HepG2 (cell line): ENCODE measurements around the gene CFD. TPM values are rescaled to one million over a fixed set of nuclear protein-coding genes. Genes with fewer than 3 reads are reported as not detected.

ENCODE experiments used
- ATAC-seq: fragments of 200-7000 bp; cut with Tn5 transposase; 3 replicates; pipeline ENCODE4 v1.9.1; 2020; ENCODE audit warnings: mild to moderate bottlenecking, moderate library complexity
- BruUV-seq: library from RNA; stranded (reverse); fragments of 400-500 nt; replicated peaks from 2 replicates; lab custom pipeline; 2021; lab: Mats Ljungman, UMichigan
- CTCF ChIA-PET: fragments of 300-600 bp; formaldehyde crosslinking; extraction: SDS; loops from one replicate; lab custom pipeline; 2021; ENCODE audit warnings: low total read pairs, inconsistent platforms, low intra/inter-chr PET ratio; lab: Yijun Ruan, JAX
- POLR2A ChIA-PET: fragments of 350-600 bp; sonication (Branson Sonifier 250); formaldehyde crosslinking; loops from one replicate; lab custom pipeline; 2020; ENCODE audit warnings: antibody characterized with exemption, inconsistent platforms; lab: Yijun Ruan, JAX
- DNase-seq: peaks from one replicate; pipeline ENCODE4 v3.0.0-alpha.2; 2015; ENCODE audit warnings: low spot score
- FAIRE-seq: peaks from 3 replicates; lab custom pipeline; 2011; peaks lifted over from hg19 to GRCh38; lab: Jason Lieb, UNC
- H2AFZ ChIP-seq: one replicate; pipeline ENCODE4 v1.6.1; 2011; ENCODE audit warnings: low read length, inconsistent platforms
- H3K27ac ChIP-seq: fragments of 300-600 bp; 3 replicates; pipeline ENCODE4 v1.8.0; 2011; ENCODE audit warnings: mixed run types, mild to moderate bottlenecking, mixed read lengths, low read length, inconsistent platforms; ENCODE audit not compliant: insufficient read depth; ENCODE audit errors: extremely low read length
- H3K27me3 ChIP-seq, 2 experiments: fragments of 200-600 bp in 1 of 2; 2 replicates in 1 of 2; 3 replicates in 1 of 2; pipeline versions ENCODE4 v1.6.0 to v1.8.0; 2011; ENCODE audit warnings: low read length in 2 of 2, mild to moderate bottlenecking in 2 of 2, moderate library complexity in 2 of 2, inconsistent platforms in 1 of 2; ENCODE audit not compliant: insufficient read depth in 2 of 2, control insufficient read depth in 1 of 2
- H3K36me3 ChIP-seq, 2 experiments: fragments of 200-600 bp in 1 of 2; replicated peaks in 1 of 2; 2 replicates in 1 of 2; 3 replicates in 1 of 2; pipeline versions ENCODE4 v1.5.1 to v1.8.0; 2011; ENCODE audit warnings: low read length in 2 of 2, inconsistent platforms in 1 of 2; ENCODE audit not compliant: insufficient read depth in 2 of 2, control insufficient read depth in 1 of 2
- H3K4me1 ChIP-seq: 2 replicates; pipeline ENCODE4 v1.5.1; 2012; ENCODE audit warnings: low read length, inconsistent platforms; ENCODE audit not compliant: insufficient read depth
- H3K4me2 ChIP-seq: 2 replicates; pipeline ENCODE4 v1.6.0; 2011; ENCODE audit warnings: low read depth, low read length, inconsistent platforms
- H3K4me3 ChIP-seq, 3 experiments: fragments of 200-600 bp in 1 of 3; sonication (generic), shearing (Covaris generic) in 1 of 3; replicated peaks in 1 of 3; 2 replicates each; pipeline ENCODE4 v1.5.1; 2011 to 2016; ENCODE audit warnings: low read length in 3 of 3, inconsistent platforms in 2 of 3, low read depth in 2 of 3, mild to moderate bottlenecking in 2 of 3, control low read depth in 1 of 3, mixed read lengths in 1 of 3; ENCODE audit not compliant: insufficient read depth in 1 of 3
- H3K79me2 ChIP-seq: one replicate; pipeline ENCODE4 v1.6.1; 2011; ENCODE audit warnings: low read length, inconsistent platforms; ENCODE audit not compliant: insufficient read depth
- H3K9ac ChIP-seq: 2 replicates; pipeline ENCODE4 v1.6.0; 2011; ENCODE audit warnings: mild to moderate bottlenecking, low read depth, low read length, inconsistent platforms; ENCODE audit not compliant: insufficient read depth
- H3K9me3 ChIP-seq: 2 replicates; pipeline ENCODE4 v1.5.1; 2012; ENCODE audit warnings: mild to moderate bottlenecking, low read length
- H4K20me1 ChIP-seq: 2 replicates; pipeline ENCODE4 v1.6.0; 2011; ENCODE audit warnings: inconsistent platforms, mild to moderate bottlenecking, low read length, moderate library complexity; ENCODE audit not compliant: insufficient read depth
- AGO1 ChIP-seq: fragments of 200-400 bp; formaldehyde crosslinking; IDR thresholded peaks from 2 replicates; pipeline ENCODE4 v1.6.1; 2017; ENCODE audit warnings: mild to moderate bottlenecking, low read depth, low read length, moderate library complexity; ENCODE audit not compliant: poor library complexity, severe bottlenecking
- AGO2 ChIP-seq: fragments of 200-400 bp; formaldehyde crosslinking; optimal IDR thresholded peaks from 2 replicates; pipeline ENCODE3; 2017; ENCODE audit warnings: mild to moderate bottlenecking, low read depth, low read length, moderate library complexity
- CAMTA2 ChIP-seq: sonication (generic); formaldehyde crosslinking; IDR thresholded peaks from 2 replicates; pipeline ENCODE4 v1.4.0; 2020; ENCODE audit warnings: mild to moderate bottlenecking, missing genetic modification reagents, borderline replicate concordance
- GRHL1 ChIP-seq: sonication (generic); formaldehyde crosslinking; conservative IDR thresholded peaks from 2 replicates; pipeline ENCODE4 v1.8.0; 2022; ENCODE audit warnings: missing genetic modification reagents
- HNRNPLL ChIP-seq: fragments of 200-400 bp; formaldehyde crosslinking; IDR thresholded peaks from 2 replicates; pipeline ENCODE4 v1.6.1; 2017; ENCODE audit warnings: mild to moderate bottlenecking, low read depth, low read length; ENCODE audit not compliant: poor library complexity, severe bottlenecking
- NRL ChIP-seq: sonication (generic); formaldehyde crosslinking; IDR thresholded peaks from 2 replicates; pipeline ENCODE4 v1.5.0; 2020; ENCODE audit warnings: missing genetic modification reagents, mild to moderate bottlenecking, moderate library complexity, borderline replicate concordance
- SRSF1 ChIP-seq: fragments of 200-400 bp; formaldehyde crosslinking; optimal IDR thresholded peaks from 2 replicates; pipeline ENCODE3; 2017; ENCODE audit warnings: mild to moderate bottlenecking, low read depth, low read length, moderate library complexity
- ZFP82 ChIP-seq: sonication (generic); formaldehyde crosslinking; IDR thresholded peaks from 2 replicates; pipeline ENCODE4 v1.5.1; 2020; ENCODE audit warnings: mild to moderate bottlenecking, missing genetic modification reagents, borderline replicate concordance
- WGBS: methylation state at CpG from one replicate; pipeline ENCODE4 v1.1.6; 2017; ENCODE audit warnings: low lambda C conversion rate; 5-methylcytosine and 5-hydroxymethylcytosine counted together
- in situ Hi-C: cut with HindIII; loops from 2 replicates; pipeline ENCODE4 v1.10.0; 2017; ENCODE audit warnings: low pct_unique_long_range_greater_than_20kb; ENCODE audit not compliant: extremely low pct_ligation_motif_present
- intact Hi-C: fragments of 100-400 bp; cut with micrococcal nuclease; formaldehyde crosslinking; loops from one replicate; pipeline ENCODE4 v1.10.0; 2022; ENCODE audit not compliant: unreplicated experiment
- polyA plus RNA-seq, 8 experiments: library from polyadenylated mRNA; depleted of rRNA in 3 of 8; stranded (reverse) in 7 of 8; unstranded in 1 of 8; fragments of >200 nt; fragmentation: Illumina TruSeq in 4 of 8; extraction: Trizol in 4 of 8; gene quantifications; 2 replicates each; pipeline versions ENCODE4 v1.2.1 to v1.2.3, GENCODE V29; 2011 to 2016; ENCODE audit warnings: low read depth in 4 of 8, missing spikeins in 1 of 8, mixed read lengths in 1 of 8; ENCODE audit not compliant: insufficient read depth in 1 of 8
- total RNA-seq, 5 experiments: library from RNA; depleted of rRNA; stranded (reverse); fragments of >200 nt; fragmentation: Illumina TruSeq; extraction: Trizol; gene quantifications; 2 replicates each; pipeline ENCODE4 v1.2.3, GENCODE V29; 2016; ENCODE audit warnings: low read depth in 1 of 5

CFD gene
- total and polyA plus RNA-seq, 2 of the 13 experiments (the other 11 are each of a cell fraction or from before 2014, with no cell fraction given) = 2.3 to 4.6 TPM

GRCh38 chr19:866769-867300 lies 7.4 kb downstream of the CFD start:
- TF ChIP-seq AGO2 (peak; percentile 93), AGO1 (peak; percentile 52), CAMTA2 (CRISPR knock-in tag) (no peak)
- no peak overlapping the region for H3K27ac ChIP-seq
- in situ Hi-C loops (loop anchor here (10.0 kb wide), 1 partner anchor 118 kb away; the partner anchor contains the start of gene WDR18), intact Hi-C loops (no loop called here)
- H3K4me3 ChIP-seq = no peak overlapping the region
- H3K79me2 ChIP-seq = no peaks in the 10 kb centered on the region
- H4K20me1 ChIP-seq = no peaks in the 10 kb centered on the region
- FAIRE-seq (no peak), ATAC-seq (no peak), DNase-seq (no peak)
- no peak overlapping the region for H3K9ac ChIP-seq
- CTCF ChIA-PET = no interaction called here
- peaks cover 3 to 12% of the 10 kb centered on the region in 2 experiments; a peak in 2 of 5 replicates for H3K36me3 ChIP-seq
- H3K27me3 ChIP-seq = no peaks in the 10 kb centered on the region
- no peak overlapping the region for H3K4me2 ChIP-seq
- H3K9me3 ChIP-seq = no peaks in the 10 kb centered on the region
- no peaks in the 10 kb centered on the region for H3K4me1 ChIP-seq
- POLR2A ChIA-PET = interaction anchor here (1.4 kb wide), 1 partner anchor 26 kb away, joined by 3 read pairs; the partner anchor contains the start of gene MED16
- no peak overlapping the region for H2AFZ ChIP-seq
- no TSS peak for BruUV-seq
- WGBS = 87% methylated on average over 38 of the region's 38 CpGs

- H3K4me1 ChIP-seq = no peaks in the 10 kb centered on the region
- H3K36me3 ChIP-seq = peaks cover 3 to 12% of the 10 kb centered on the region in 2 experiments; a peak in 2 of 5 replicates
- in situ Hi-C loops (loop anchor here (10.0 kb wide), 1 partner anchor 117 kb away; the partner anchor contains the start of gene WDR18), intact Hi-C loops (no loop called here)
- FAIRE-seq = no peak
- no peak overlapping the region for H3K27ac ChIP-seq
- no peaks in the 10 kb centered on the region for H4K20me1 ChIP-seq
- no peaks in the 10 kb centered on the region for H3K27me3 ChIP-seq
- H3K4me3 ChIP-seq = no peak overlapping the region
- no peak for ATAC-seq
- no TSS peak for BruUV-seq
- no peaks in the 10 kb centered on the region for H3K79me2 ChIP-seq
- no peak overlapping the region for H2AFZ ChIP-seq
- no peaks in the 10 kb centered on the region for H3K9me3 ChIP-seq
- POLR2A ChIA-PET = interaction anchor here (1.4 kb wide), 1 partner anchor 25 kb away, joined by 3 read pairs; the partner anchor contains the start of gene MED16
- H3K4me2 ChIP-seq = no peak overlapping the region
- H3K9ac ChIP-seq = no peak overlapping the region
- CTCF ChIA-PET = no interaction called here
- 91% methylated on average over 7 of the region's 16 CpGs for WGBS
- TF ChIP-seq NRL (no peak), HNRNPLL (no peak), SRSF1 (peak; percentile 35), AGO1 (peak; percentile 4), GRHL1 (CRISPR knock-in tag) (no peak), ZFP82 (no peak)
- no peak for DNase-seq
Measured at GRCh38 chr19:867301-867793, 7.9 kb downstream of the CFD start.
